ENCODE data around the gene HOXC10. TPM values are rescaled to one million over a fixed set of nuclear protein-coding genes. Genes with fewer than 3 reads are reported as not detected.

The HOXC10 gene
- total and polyA plus RNA-seq, 2 of the 8 experiments (the other 6 are each of a cell fraction or from before 2014, with no cell fraction given) = not detected

GRCh38 chr12:53963005-53963404 lies 21.9 kb upstream of the HOXC10 start:
- Histone ChIP-seq H3K79me1 (ENCODE audit: low read depth, low read length) (no peaks in the 10 kb centered on the region), H2AFZ (ENCODE audit: low read length) (no peak overlapping the region), H3K27me3 (replicated peaks in 1 of 4; ENCODE audit: control insufficient read depth in 3 of 4, extremely low read depth in 1 of 4, insufficient read depth in 3 of 4, low read length in 3 of 4) (peaks cover 99 to 100% (median 100%) of the 10 kb centered on the region in 4 experiments), H3K14ac (ENCODE audit: insufficient read length) (no peak overlapping the region), H3K56ac (replicated peaks; ENCODE audit: insufficient read length, low read depth, low read length) (no peak overlapping the region), H3K18ac (ENCODE audit: extremely low read depth, low read length) (no peak overlapping the region), H3K9me3 (ENCODE audit: insufficient read depth in 2 of 2, low read depth in 1 of 2, low read length in 1 of 2) (no peaks in the 10 kb centered on the region), H3K4me1 (replicated peaks in 1 of 4; ENCODE audit: control insufficient read depth in 3 of 4, insufficient read depth in 4 of 4, low read length in 3 of 4) (peaks cover 0 to 4% (median 2%) of the 10 kb centered on the region in 4 experiments; a peak in 3 of 7 replicates), H4K91ac (replicated peaks; ENCODE audit: insufficient read length, low read length) (no peak overlapping the region), H3K36me3 (ENCODE audit: control insufficient read depth in 2 of 4, insufficient read depth in 4 of 4, low read length in 3 of 4) (peaks cover 0 to 8% (median 0%) of the 10 kb centered on the region in 4 experiments; a peak in 2 of 8 replicates), H3K9ac (replicated peaks in 1 of 4; ENCODE audit: extremely low read depth in 1 of 4, low read depth in 3 of 4, low read length in 3 of 4) (no peak overlapping the region), H3K27ac (ENCODE audit: low read depth, low read length) (no peak overlapping the region), H3K4me2 (ENCODE audit: insufficient read depth in 1 of 2, low read depth in 2 of 2, low read length in 2 of 2) (no peak overlapping the region), H3K4ac (replicated peaks; ENCODE audit: insufficient read length, low read depth, low read length) (no peak overlapping the region), H2BK5ac (ENCODE audit: low read depth, low read length) (no peak overlapping the region), H2BK15ac (ENCODE audit: low read length) (no peak overlapping the region), H3K79me2 (ENCODE audit: control insufficient read depth in 1 of 2, insufficient read depth in 2 of 2, low read length in 2 of 2) (no peaks in the 10 kb centered on the region), H3K4me3 (ENCODE audit: extremely low read depth in 1 of 4, insufficient read depth in 2 of 4, low read depth in 3 of 4, low read length in 4 of 4) (no peak overlapping the region), H2AK5ac (ENCODE audit: low read depth, low read length) (no peak overlapping the region), H3K23ac (ENCODE audit: insufficient read length) (no peak overlapping the region), H2BK120ac (replicated peaks; ENCODE audit: low read depth, low read length) (no peak overlapping the region), H4K20me1 (replicated peaks in 1 of 2; ENCODE audit: control insufficient read depth in 1 of 2, insufficient read depth in 2 of 2, low read length in 2 of 2) (peaks cover 29 to 51% of the 10 kb centered on the region in 2 experiments), H2BK20ac (ENCODE audit: low read length) (no peak overlapping the region), H2BK12ac (ENCODE audit: low read depth, low read length) (no peak overlapping the region), H4K5ac (ENCODE audit: insufficient read length, low read depth, low read length) (no peak overlapping the region), H4K8ac (ENCODE audit: extremely low read depth, insufficient read depth, low read length) (no peak overlapping the region), H3K23me2 (ENCODE audit: low read depth, low read length) (no peaks in the 10 kb centered on the region)
- POLR2A ChIA-PET (ENCODE audit: partially characterized antibody) = interaction anchor here (0.9 to 1.6 kb wide), 3 partner anchors 12 to 88 kb away, joined by 3 read pairs; partner anchors contain the start of gene HOXC13
- DNase-seq (ENCODE audit: low read depth in 1 of 2, low spot score in 2 of 2) (no peak), FAIRE-seq (no peak)
- WGBS, 2 experiments (ENCODE audit: extremely low coverage in 1 of 2, insufficient coverage in 1 of 2, insufficient read length in 1 of 2, insufficient replicate concordance in 2 of 2, low coverage in 1 of 2, low lambda C conversion rate in 2 of 2, missing lambda C conversion rate in 1 of 2) = 30% methylated on average over 7 of the region's 7 CpGs; no CpG with 5 or more reads in 1 of the 2 experiments
- CTCF ChIA-PET (ENCODE audit: partially characterized antibody) = interaction anchor here (2.3 kb wide), 1 partner anchor 245 kb away, joined by 8 read pairs; no protein-coding TSS in a partner anchor
- TF ChIP-seq GABPA (IDR thresholded peaks at IDR 0.05; ENCODE audit: borderline replicate concordance, insufficient read depth, low read length) (no peak), HDAC2 (IDR thresholded peaks at IDR 0.05; ENCODE audit: borderline replicate concordance in 1 of 2, low read depth in 2 of 2, low read length in 2 of 2) (no peak), CHD2 (IDR thresholded peaks at IDR 0.05; ENCODE audit: low read length) (no peak), CREB1 (IDR thresholded peaks at IDR 0.05) (no peak), USF2 (IDR thresholded peaks at IDR 0.05; ENCODE audit: low read length) (no peak), RNF2 (IDR thresholded peaks at IDR 0.05; ENCODE audit: borderline replicate concordance, low read depth, low read length, missing control alignments, poor library complexity, severe bottlenecking) (peak; percentile 80), YY1 (IDR thresholded peaks at IDR 0.05; ENCODE audit: low read depth, low read length) (no peak), CBX8 (IDR thresholded peaks at IDR 0.05; ENCODE audit: borderline replicate concordance, low read depth, low read length) (no peak)
